GM21825 (cell line): ENCODE results near the gene GBA3.

Experiments used
- ATAC-seq: cut with Tn5 transposase; IDR thresholded peaks from one replicate; pipeline ENCODE4 v1.9.1; 2021; ENCODE audit warnings: mild to moderate bottlenecking, moderate library complexity; ENCODE audit not compliant: unreplicated experiment

Gene GBA3

GRCh38 chr4:22778547-22779163 lies 85.9 kb downstream of the GBA3 start:
- ATAC-seq = no peak

- no peak for ATAC-seq
Observed at GRCh38 chr4:22780317-22780716, 87.6 kb downstream of the GBA3 start.

- no peak for ATAC-seq
Observed at GRCh38 chr4:22780797-22781196, 88.1 kb downstream of the GBA3 start.

- ATAC-seq = no peak
Observed at GRCh38 chr4:22787753-22788375, 95.1 kb downstream of the GBA3 start.

- ATAC-seq = no peak
Observed at GRCh38 chr4:22790631-22791030, 97.9 kb downstream of the GBA3 start.

- ATAC-seq = no peak
Observed at GRCh38 chr4:22794732-22795131, 102.0 kb downstream of the GBA3 start.

GRCh38 chr4:22801391-22801790 lies 108.7 kb downstream of the GBA3 start:
- no peak for ATAC-seq

- ATAC-seq = no peak
Observed at GRCh38 chr4:22802876-22803275, 110.1 kb downstream of the GBA3 start.

- ATAC-seq = no peak
Observed at GRCh38 chr4:22803512-22803911, 110.8 kb downstream of the GBA3 start.

GRCh38 chr4:22814906-22815305 lies 122.2 kb downstream of the GBA3 start:
- no peak for ATAC-seq

- ATAC-seq = no peak
Observed at GRCh38 chr4:22824091-22824490, 131.4 kb downstream of the GBA3 start.

GRCh38 chr4:22842360-22843018 lies 149.8 kb downstream of the GBA3 start:
- ATAC-seq = no peak

- no peak for ATAC-seq
Observed at GRCh38 chr4:22848332-22848731, 155.6 kb downstream of the GBA3 start.

GRCh38 chr4:22850055-22850454 lies 157.3 kb downstream of the GBA3 start:
- no peak for ATAC-seq

GRCh38 chr4:22850630-22851029 lies 157.9 kb downstream of the GBA3 start:
- ATAC-seq = no peak

- no peak for ATAC-seq
Observed at GRCh38 chr4:22857411-22857810, 164.7 kb downstream of the GBA3 start.

GRCh38 chr4:22859318-22859717 lies 166.6 kb downstream of the GBA3 start:
- ATAC-seq = no peak
